Activated CD4-positive, alpha-beta T cell treated with anti-CD3 and anti-CD28 coated beads, Interleukin-2, amount 10 ng/mL, durations not matched to agents 7 days and 5 days (primary cell): ENCODE results near the gene PATZ1. TPM values are rescaled to one million over a fixed set of nuclear protein-coding genes. Genes with fewer than 3 reads are reported as not detected.

Experiments
- CTCF ChIA-PET: fragments of 350-600 bp; sonication (Branson Sonifier 250); formaldehyde crosslinking; loops from one replicate; lab custom pipeline; 2021; ENCODE audit warnings: antibody characterized with exemption; lab: Charles Lee
- POLR2A ChIA-PET: fragments of 350-600 bp; sonication (Branson Sonifier 250); formaldehyde crosslinking; loops from one replicate; lab custom pipeline; 2021; ENCODE audit warnings: antibody characterized with exemption; lab: Charles Lee
- DNase-seq: peaks from one replicate; pipeline ENCODE4 v3.0.0-alpha.2; 2020
- H3K27ac Mint-ChIP-seq: one replicate; pipeline ENCODE4 v1.8.0; 2021; ENCODE audit warnings: mild to moderate bottlenecking, moderate library complexity, mixed read lengths
- H3K27me3 Mint-ChIP-seq: one replicate; pipeline ENCODE4 v1.8.0; 2021; ENCODE audit warnings: mixed read lengths
- H3K36me3 Mint-ChIP-seq: one replicate; pipeline ENCODE4 v1.8.0; 2021; ENCODE audit warnings: low read depth, mixed read lengths
- H3K4me1 Mint-ChIP-seq: one replicate; pipeline ENCODE4 v1.8.0; 2021; ENCODE audit warnings: mixed read lengths
- H3K4me3 Mint-ChIP-seq: one replicate; pipeline ENCODE4 v1.8.0; 2021; ENCODE audit warnings: mild to moderate bottlenecking, moderate library complexity, mixed read lengths
- H3K9me3 Mint-ChIP-seq: one replicate; pipeline ENCODE4 v1.8.0; 2021; ENCODE audit warnings: mixed read lengths
- total RNA-seq, 2 experiments: library from RNA; stranded (reverse); gene quantifications; one replicate each; pipeline ENCODE4 v1.2.3, GENCODE V29; 2021

The PATZ1 gene
- total RNA-seq, 2 experiments from 2014 or later = 31.6 to 32.7 TPM

DNA sequence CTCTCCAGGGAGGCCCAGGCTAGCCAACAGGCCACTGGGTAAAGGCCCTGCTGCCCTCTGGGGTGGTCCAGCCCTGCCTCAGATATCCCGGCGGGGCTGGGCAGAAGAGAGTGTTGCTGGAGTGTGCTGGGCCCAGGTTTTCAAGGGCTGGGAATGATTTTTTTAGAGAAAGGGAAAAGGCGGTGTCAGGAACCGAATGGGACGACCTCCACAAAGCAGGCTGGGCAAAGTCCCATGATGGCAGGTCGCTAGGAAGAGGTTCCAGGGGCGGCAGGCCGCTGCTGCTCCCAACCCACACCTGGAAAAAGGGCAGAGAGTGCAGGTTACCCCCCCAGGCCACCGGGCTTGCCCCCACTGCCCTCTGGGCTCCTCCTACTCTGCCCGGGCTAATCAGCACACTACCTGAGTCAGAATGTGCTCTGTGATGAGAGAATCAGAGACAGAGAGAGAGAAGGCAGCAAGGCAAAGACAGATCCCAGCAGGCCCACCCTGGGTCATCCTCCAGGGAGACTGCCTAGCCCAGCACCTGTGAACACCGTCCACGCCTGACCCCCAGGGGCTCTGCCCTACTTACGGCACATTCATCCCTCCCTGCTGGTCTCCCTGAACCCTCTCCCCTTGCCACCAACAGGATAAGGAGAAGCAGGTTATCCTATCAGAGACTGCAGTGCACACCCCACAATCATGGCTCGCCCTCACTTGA lies 4.6 kb downstream of the PATZ1 start:
- POLR2A ChIA-PET = no interaction called here
- Mint-ChIP-seq H3K4me3 (no peak overlapping the region), H3K36me3 (peaks cover 57% of the 10 kb centered on the region), H3K4me1 (peaks cover 68% of the 10 kb centered on the region), H3K27ac (no peak overlapping the region), H3K27me3 (no peaks in the 10 kb centered on the region), H3K9me3 (no peaks in the 10 kb centered on the region)
- no peak for DNase-seq
- CTCF ChIA-PET = interaction anchor here (0.6 kb wide), 1 partner anchor 152 kb away, joined by 4 read pairs; no protein-coding TSS in a partner anchor

DNA sequence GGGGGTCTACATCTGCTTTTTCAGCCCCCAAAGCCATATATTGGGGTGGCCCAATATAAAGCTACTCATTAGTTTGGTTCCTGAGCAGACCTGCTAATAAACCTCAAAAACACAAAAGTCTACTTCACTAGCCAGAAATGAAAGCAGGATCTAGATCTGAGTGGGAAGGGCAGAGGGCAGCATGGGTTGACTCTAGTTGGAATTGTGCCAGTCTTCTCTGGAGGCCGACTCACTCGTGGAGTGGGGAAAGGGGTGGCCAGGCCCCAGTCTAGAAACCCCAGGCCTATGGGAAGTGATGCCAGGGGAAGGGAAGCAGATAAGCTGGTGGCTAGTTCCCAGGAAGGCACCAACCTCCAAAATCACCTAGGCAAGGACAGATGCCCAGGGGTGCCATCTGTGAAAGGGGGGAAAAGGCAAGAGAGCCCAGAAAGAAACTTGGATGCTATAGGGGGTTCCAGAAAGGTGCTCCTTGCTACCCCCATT lies 5.3 kb downstream of the PATZ1 start:
- Mint-ChIP-seq H3K36me3 (peaks cover 62% of the 10 kb centered on the region), H3K27me3 (no peaks in the 10 kb centered on the region), H3K27ac (peak overlapping the region; percentile 62)

DNA sequence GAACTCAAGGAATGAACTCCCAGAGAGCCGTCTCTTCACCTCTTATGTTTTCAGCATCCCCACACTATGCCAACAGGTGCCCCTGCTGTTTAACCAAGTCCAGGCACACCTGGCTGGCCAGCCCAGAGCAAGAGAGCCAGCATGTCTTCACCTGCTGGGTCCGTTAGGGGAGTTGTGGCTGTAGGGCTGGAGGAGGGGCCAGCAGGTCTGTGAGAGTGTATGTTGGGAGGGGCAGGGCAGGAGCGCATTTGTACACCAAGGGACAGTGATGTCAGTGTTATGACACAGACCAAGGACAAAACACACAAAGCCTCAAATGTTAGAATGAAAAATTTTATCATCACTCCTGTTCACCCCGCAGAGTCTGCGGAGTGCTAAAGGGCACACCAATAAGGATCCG lies 5.8 kb downstream of the PATZ1 start:
- ChIA-PET POLR2A (no interaction called here), CTCF (no interaction called here)
- peak overlapping the region; percentile 73 for H3K27ac Mint-ChIP-seq
- H3K27me3 Mint-ChIP-seq = no peaks in the 10 kb centered on the region
- H3K36me3 Mint-ChIP-seq = peaks cover 66% of the 10 kb centered on the region
- no peak overlapping the region for H3K4me3 Mint-ChIP-seq
- no peaks in the 10 kb centered on the region for H3K9me3 Mint-ChIP-seq
- DNase-seq = no peak
- H3K4me1 Mint-ChIP-seq = peaks cover 66% of the 10 kb centered on the region

More for the DNA sequence above, 5.3 kb downstream of the PATZ1 start:
- no peak for DNase-seq
- CTCF ChIA-PET = interaction anchor here (0.6 kb wide), 1 partner anchor 153 kb away, joined by 4 read pairs; no protein-coding TSS in a partner anchor
- POLR2A ChIA-PET = no interaction called here
- no peak overlapping the region for H3K4me3 Mint-ChIP-seq
- no peaks in the 10 kb centered on the region for H3K9me3 Mint-ChIP-seq
- peaks cover 68% of the 10 kb centered on the region for H3K4me1 Mint-ChIP-seq

DNA sequence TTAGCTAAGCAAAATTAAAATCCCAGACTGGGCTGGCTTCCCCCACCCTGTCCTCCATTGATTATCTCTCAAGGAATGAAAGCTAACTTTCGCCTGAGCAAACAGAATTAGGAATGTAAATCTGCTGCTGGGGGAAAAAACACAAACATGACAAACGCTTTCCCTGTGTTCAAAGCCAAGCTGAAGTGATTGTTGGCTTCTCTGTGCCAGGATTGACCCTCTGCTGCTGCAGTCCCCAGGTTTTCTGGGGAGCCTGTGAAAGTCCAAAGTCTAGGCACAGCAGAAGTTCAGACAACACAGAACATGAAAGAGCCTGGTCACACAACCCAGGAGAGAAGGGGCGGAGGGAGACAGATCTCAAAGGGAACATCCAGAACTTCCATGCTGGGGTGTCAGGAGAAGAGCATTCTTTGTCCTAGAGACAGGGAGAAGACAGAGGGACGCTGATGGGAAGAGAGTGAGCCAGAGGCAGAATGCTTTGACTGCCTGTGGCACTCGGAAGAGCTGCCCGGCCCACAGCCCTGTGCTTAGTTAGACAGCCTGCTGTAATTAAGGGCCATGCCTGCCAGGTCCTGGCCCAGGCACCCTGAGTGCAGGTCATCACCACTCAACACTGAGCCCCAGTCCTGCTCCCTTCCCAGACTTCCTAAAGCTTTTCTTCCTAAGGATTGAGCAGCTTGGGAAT lies 6.9 kb downstream of the PATZ1 start:
- POLR2A ChIA-PET = no interaction called here
- H3K36me3 Mint-ChIP-seq = peaks cover 70% of the 10 kb centered on the region
- H3K4me3 Mint-ChIP-seq = no peak overlapping the region
- no peak overlapping the region for H3K27ac Mint-ChIP-seq
- H3K9me3 Mint-ChIP-seq = no peaks in the 10 kb centered on the region
- H3K4me1 Mint-ChIP-seq = peaks cover 56% of the 10 kb centered on the region
- H3K27me3 Mint-ChIP-seq = no peaks in the 10 kb centered on the region
- CTCF ChIA-PET = interaction anchor here (1.1 to 3.1 kb wide), 3 partner anchors 21 to 97 kb away, joined by 3 to 9 read pairs (median 3); no protein-coding TSS in a partner anchor
- no peak for DNase-seq

DNA sequence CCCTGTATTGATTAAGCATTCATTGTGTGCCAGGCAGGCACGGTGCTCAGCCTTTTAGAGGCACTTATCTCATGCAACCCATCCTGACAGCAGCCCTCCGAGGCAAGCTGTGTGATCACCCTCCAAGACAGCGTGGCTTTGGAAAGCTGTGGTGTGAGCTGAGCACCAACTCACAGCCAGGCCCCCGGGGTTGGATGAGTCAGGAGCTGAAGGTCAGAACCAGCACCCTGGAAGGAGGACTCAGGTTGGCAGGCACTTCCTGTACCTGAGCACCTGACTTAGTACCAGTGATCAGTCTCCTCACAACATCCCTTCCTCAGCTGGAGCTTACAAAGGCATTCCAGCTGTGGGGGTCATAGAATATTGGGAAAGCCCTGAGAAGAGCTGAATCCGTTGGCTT lies 9.0 kb downstream of the PATZ1 start:
- Mint-ChIP-seq H3K4me1 (peaks cover 37% of the 10 kb centered on the region), H3K27ac (no peak overlapping the region), H3K4me3 (no peak overlapping the region), H3K27me3 (no peaks in the 10 kb centered on the region), H3K36me3 (peaks cover 67% of the 10 kb centered on the region), H3K9me3 (no peaks in the 10 kb centered on the region)
- ChIA-PET POLR2A (interaction anchor here (0.7 kb wide), 1 partner anchor 13 kb away, joined by 4 read pairs; no protein-coding TSS in a partner anchor), CTCF (interaction anchor here (0.6 to 3.1 kb wide), 5 partner anchors 24 to 222 kb away, joined by 3 to 9 read pairs (median 3); no protein-coding TSS in a partner anchor)
- no peak for DNase-seq

DNA sequence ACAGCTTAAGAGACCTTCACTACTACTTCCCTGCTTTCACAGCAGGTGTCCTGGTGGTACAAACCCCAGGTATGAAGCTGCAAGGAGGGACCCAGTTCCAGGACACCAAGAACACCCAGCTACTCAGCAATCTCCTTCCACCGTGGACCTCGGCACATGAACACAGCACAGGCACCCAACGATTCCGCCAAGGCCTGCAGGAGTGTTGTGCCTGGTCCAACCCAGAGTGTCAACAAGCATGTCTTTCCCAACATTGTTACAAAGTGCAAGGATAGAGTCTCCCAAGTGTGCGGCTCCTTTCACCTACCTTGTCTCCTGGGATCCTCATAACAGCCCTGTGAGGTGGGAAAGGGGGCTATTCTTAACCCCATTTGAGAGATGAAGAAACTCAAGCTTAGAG lies 11.8 kb downstream of the PATZ1 start:
- DNase-seq = no peak
- Mint-ChIP-seq H3K9me3 (no peaks in the 10 kb centered on the region), H3K4me3 (no peak overlapping the region), H3K27ac (no peak overlapping the region), H3K4me1 (peaks cover 36% of the 10 kb centered on the region), H3K27me3 (no peaks in the 10 kb centered on the region), H3K36me3 (peaks cover 68% of the 10 kb centered on the region)
- POLR2A ChIA-PET = no interaction called here
- CTCF ChIA-PET = interaction anchor here (0.8 to 1.4 kb wide), 2 partner anchors 8 to 12 kb away, joined by 3 read pairs; partner anchors contain the start of gene PATZ1

DNA sequence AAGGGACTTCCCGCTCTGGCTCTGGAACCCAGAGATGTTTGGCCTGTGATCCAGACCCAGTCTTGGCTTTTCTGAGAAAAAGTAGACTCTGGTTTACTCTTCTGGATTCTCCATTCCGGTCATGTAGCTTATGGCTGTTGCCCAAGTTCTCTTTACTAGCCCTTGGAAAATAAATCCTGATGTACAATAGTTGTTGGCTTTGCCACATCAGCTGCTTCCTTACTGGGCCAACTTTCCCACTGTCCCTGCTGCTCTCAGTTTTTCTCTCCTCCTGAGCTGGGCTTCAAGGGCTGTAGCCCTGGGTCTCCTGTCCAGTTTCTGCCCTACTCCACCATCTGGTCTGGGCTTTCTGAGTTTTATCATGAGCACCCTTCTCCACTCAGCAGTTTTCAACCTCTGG lies 12.5 kb downstream of the PATZ1 start:
- POLR2A ChIA-PET = no interaction called here
- no peaks in the 10 kb centered on the region for H3K27me3 Mint-ChIP-seq
- no peak overlapping the region for H3K27ac Mint-ChIP-seq

DNA sequence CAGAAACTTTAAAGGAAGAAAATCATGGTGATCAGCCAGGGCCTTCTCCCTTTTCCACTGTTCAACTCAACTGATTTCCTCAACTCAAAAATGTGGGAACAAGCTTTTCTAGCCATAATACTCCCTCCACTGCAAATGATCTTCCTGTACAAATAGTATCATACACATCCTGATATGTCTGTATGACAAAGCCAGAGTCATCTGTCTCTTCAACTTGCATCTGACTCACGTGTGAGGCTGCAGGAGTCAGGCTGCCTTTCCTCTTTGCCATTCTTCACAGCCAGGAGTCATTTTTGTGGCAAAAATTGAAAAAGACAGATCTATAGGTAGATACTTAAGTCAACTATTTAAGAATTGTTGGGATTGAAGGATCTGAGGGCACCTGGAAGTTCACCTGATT lies 13.3 kb downstream of the PATZ1 start:
- POLR2A ChIA-PET = no interaction called here
- H3K36me3 Mint-ChIP-seq = peaks cover 66% of the 10 kb centered on the region
- DNase-seq = no peak
- no peak overlapping the region for H3K27ac Mint-ChIP-seq
- H3K27me3 Mint-ChIP-seq = no peaks in the 10 kb centered on the region
- H3K9me3 Mint-ChIP-seq = no peaks in the 10 kb centered on the region
- CTCF ChIA-PET = no interaction called here
- peaks cover 28% of the 10 kb centered on the region for H3K4me1 Mint-ChIP-seq
- H3K4me3 Mint-ChIP-seq = no peak overlapping the region

More for the DNA sequence above, 12.5 kb downstream of the PATZ1 start:
- Mint-ChIP-seq H3K4me1 (peaks cover 32% of the 10 kb centered on the region), H3K36me3 (peaks cover 66% of the 10 kb centered on the region), H3K4me3 (no peak overlapping the region), H3K9me3 (no peaks in the 10 kb centered on the region)
- DNase-seq = no peak
- CTCF ChIA-PET = interaction anchor here (0.8 kb wide), 1 partner anchor 13 kb away, joined by 3 read pairs; the partner anchor contains the start of gene PATZ1

DNA sequence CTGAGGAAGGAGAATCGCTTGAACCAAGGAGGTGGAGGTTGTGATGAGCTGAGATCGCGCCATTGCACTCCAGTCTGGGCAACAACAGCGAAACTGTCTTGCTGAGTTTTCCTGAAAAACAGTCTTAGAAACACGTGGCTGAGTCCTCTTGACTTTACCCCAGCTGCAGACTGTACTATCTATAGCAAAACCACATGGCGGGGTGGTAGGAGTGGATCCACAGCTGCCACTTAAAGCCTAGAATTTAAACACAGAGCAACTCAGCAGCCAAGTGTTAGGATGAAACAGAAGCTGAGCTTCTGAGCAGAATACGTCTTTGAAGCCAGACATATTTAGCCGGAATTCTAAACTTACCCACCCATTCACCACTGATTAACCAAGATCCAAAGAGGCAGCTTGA lies 14.1 kb downstream of the PATZ1 start:
- peaks cover 19% of the 10 kb centered on the region for H3K4me1 Mint-ChIP-seq
- peaks cover 70% of the 10 kb centered on the region for H3K36me3 Mint-ChIP-seq
- no peaks in the 10 kb centered on the region for H3K27me3 Mint-ChIP-seq
- no peak overlapping the region for H3K27ac Mint-ChIP-seq
- H3K9me3 Mint-ChIP-seq = no peaks in the 10 kb centered on the region
- no peak overlapping the region for H3K4me3 Mint-ChIP-seq
- ChIA-PET CTCF (interaction anchor here (0.8 kb wide), 1 partner anchor 97 kb away, joined by 4 read pairs; no protein-coding TSS in a partner anchor), POLR2A (no interaction called here)
- DNase-seq = no peak

DNA sequence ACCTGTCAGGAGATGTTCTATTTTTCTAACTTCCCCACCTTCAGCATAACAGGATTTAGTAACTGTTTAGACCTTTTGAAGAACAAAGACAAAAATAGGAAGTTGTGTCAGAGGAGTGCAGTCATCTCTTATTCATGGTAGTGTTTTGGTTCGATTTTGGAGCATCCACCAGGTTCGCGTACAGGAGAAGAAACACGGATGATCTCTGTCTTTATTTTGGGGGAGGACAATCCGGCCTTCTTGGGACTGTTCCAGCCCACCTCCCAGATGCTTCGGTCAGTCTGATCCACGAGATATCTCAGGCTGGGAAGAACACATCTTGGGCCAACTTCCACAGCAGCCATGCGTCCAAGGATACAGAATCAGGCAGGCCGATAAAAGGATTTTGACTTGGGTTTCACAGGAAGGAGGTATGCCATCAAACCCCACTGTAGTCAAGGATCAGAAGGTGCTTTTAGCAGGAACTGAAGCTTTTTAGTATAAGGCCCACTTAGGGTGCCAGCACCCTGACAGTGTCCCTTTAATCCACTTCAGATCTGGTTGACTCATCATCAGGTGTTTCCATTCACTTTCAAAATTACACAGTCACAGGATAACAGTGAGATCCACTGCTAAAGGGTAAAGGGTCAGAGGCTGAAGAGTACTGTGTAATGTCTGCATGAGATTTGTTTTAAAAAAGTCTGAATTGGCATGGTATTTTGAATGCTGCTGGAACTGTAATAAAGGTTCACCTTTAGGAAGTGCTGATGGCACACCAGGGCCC lies 16.5 kb downstream of the PATZ1 start:
- Mint-ChIP-seq H3K36me3 (peaks cover 66% of the 10 kb centered on the region), H3K27ac (no peak overlapping the region), H3K4me1 (peaks cover 19% of the 10 kb centered on the region), H3K27me3 (no peaks in the 10 kb centered on the region), H3K4me3 (no peak overlapping the region), H3K9me3 (no peaks in the 10 kb centered on the region)
- DNase-seq = no peak
- ChIA-PET CTCF (no interaction called here), POLR2A (no interaction called here)

DNA sequence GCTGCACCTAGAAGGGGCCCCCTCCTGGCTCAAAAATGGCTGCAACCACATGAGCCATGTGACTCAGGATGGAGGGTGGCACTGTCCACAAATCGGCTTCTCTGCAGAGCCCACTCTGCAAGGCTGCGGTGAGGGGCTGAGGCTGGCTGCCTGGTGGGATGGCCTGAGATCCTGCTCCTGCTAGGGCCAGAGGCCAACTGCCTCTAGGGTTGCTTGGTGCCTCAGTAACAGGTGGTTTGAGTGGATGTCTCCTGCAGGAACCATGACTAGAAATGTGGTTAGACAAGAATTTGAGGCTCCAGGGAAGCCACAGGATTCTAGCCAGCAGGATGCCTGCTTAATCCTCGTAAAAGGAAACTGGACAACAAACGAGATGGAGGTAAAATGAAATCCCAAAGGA lies 17.1 kb downstream of the PATZ1 start:
- POLR2A ChIA-PET = no interaction called here
- no peaks in the 10 kb centered on the region for H3K27me3 Mint-ChIP-seq
- no peak for DNase-seq
- CTCF ChIA-PET = no interaction called here
- peaks cover 19% of the 10 kb centered on the region for H3K4me1 Mint-ChIP-seq
- no peak overlapping the region for H3K4me3 Mint-ChIP-seq
- no peaks in the 10 kb centered on the region for H3K9me3 Mint-ChIP-seq
- H3K36me3 Mint-ChIP-seq = peaks cover 60% of the 10 kb centered on the region
- H3K27ac Mint-ChIP-seq = no peak overlapping the region

DNA sequence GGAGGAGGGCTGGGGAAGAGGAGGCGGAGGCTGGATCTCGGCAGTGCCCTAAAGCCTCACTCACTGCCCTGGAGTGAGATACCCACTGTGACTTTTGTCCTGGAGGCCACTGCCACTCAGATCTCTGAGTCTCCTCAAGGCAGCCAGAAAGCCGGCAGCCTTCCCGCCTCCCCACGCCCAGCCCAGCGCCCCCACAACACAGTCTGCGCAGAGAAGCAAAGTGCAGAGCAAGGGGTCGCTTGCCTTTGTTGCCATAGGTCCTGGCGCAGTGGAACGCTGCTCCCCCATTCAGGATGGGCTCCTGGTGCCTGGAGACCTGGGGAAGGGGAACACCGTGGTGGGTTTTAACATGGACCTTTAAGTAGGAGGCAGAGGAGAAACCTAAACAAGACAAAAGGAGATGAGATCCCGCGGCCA lies 17.6 kb downstream of the PATZ1 start:
- Mint-ChIP-seq H3K27me3 (no peaks in the 10 kb centered on the region), H3K36me3 (peaks cover 56% of the 10 kb centered on the region), H3K4me1 (peaks cover 19% of the 10 kb centered on the region), H3K4me3 (no peak overlapping the region), H3K9me3 (no peaks in the 10 kb centered on the region), H3K27ac (no peak overlapping the region)
- ChIA-PET POLR2A (no interaction called here), CTCF (no interaction called here)
- no peak for DNase-seq
